NCI-H1105 (cell line): Measurements from ENCODE around the gene ZFP42.
"Not testable (repeated sequence)": the region's sequence is repeated elsewhere in the genome, so short reads cannot be mapped to it uniquely, and the experiment has no call there.

ENCODE experiments used
- DNase-seq: peaks from one replicate; lab custom pipeline; 2025; lab: John Stamatoyannopoulos, UW

Gene ZFP42

GRCh38 chr4:187995322-187996207 is at the start of gene ZFP42:
Gene ZFP42, plus strand, starts transcription at chr4:187995771. Its CDS starts 7,037 bp downstream, at chr4:188002808.
- DNase-seq: no peak

GRCh38 chr4:187961171-187961570 is 34.4 kb upstream of the ZFP42 start:
- no peak for DNase-seq

GRCh38 chr4:187961961-187962360 is 33.6 kb upstream of the ZFP42 start:
- no peak for DNase-seq

GRCh38 chr4:187962926-187963325 is 32.6 kb upstream of the ZFP42 start:
- DNase-seq: no peak

GRCh38 chr4:187965726-187966125 is 29.8 kb upstream of the ZFP42 start:
- no peak for DNase-seq

GRCh38 chr4:187972135-187972534 is 23.4 kb upstream of the ZFP42 start:
- no peak for DNase-seq

GRCh38 chr4:187983746-187984145 is 11.8 kb upstream of the ZFP42 start:
- DNase-seq: no peak

GRCh38 chr4:187992971-187993370 is 2.6 kb upstream of the ZFP42 start:
- DNase-seq: no peak

- no peak for DNase-seq
Observed at GRCh38 chr4:187993827-187994226, 1.7 kb upstream of the ZFP42 start.

- DNase-seq: no peak
Observed at GRCh38 chr4:187996502-187997177, 1.1 kb downstream of the ZFP42 start.

- not testable (repeated sequence) for DNase-seq
Observed at GRCh38 chr4:187997991-187998390, 2.4 kb downstream of the ZFP42 start.

- no peak for DNase-seq
Observed at GRCh38 chr4:187999406-187999932, 3.9 kb downstream of the ZFP42 start.

GRCh38 chr4:188002323-188002722 is 6.8 kb downstream of the ZFP42 start:
- no peak for DNase-seq

- DNase-seq: no peak
Observed at GRCh38 chr4:188002751-188003150, 7.2 kb downstream of the ZFP42 start.

GRCh38 chr4:188005561-188005960 is 10.0 kb downstream of the ZFP42 start:
- no peak for DNase-seq

GRCh38 chr4:188006285-188006848 is 10.8 kb downstream of the ZFP42 start:
- no peak for DNase-seq

GRCh38 chr4:188008377-188008776 is 12.8 kb downstream of the ZFP42 start:
- no peak for DNase-seq

GRCh38 chr4:188012426-188012945 is 16.9 kb downstream of the ZFP42 start:
- DNase-seq: no peak

GRCh38 chr4:188015025-188015940 is 19.7 kb downstream of the ZFP42 start:
- no peak for DNase-seq

- no peak for DNase-seq
Observed at GRCh38 chr4:188016754-188017153, 21.2 kb downstream of the ZFP42 start.

- DNase-seq: no peak
Observed at GRCh38 chr4:188018262-188018661, 22.7 kb downstream of the ZFP42 start.
